ENCODE data around the gene BTLA. TPM values are rescaled to one million over a fixed set of nuclear protein-coding genes. Genes with fewer than 3 reads are reported as not detected.
"Not testable (repeated sequence)": the region's sequence is repeated elsewhere in the genome, so short reads cannot be mapped to it uniquely, and the experiment has no call there.

Gene BTLA
- total RNA-seq, 1 experiment from 2014 or later: not detected

DNA sequence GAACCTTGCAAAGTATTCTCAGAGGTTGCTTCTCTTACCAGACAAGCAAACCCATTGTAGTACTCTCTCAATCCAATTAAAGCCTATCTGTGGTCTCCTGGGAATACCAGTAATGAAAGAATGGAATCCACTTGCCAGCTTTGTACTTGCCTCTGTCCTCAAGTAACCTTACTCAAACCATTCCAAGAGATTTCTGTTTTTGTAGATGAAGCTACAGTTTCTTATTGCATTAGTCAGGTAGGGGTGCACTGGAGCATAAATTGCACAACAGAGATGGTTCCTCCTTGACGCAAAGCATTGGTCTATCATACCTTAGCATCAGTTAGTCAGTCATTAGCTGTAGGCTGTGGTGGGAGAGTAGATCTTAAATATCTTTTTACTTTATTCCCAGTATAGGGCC is 52.9 kb downstream of the BTLA start:
- no peak for DNase-seq (ENCODE audit: low spot score)

DNA sequence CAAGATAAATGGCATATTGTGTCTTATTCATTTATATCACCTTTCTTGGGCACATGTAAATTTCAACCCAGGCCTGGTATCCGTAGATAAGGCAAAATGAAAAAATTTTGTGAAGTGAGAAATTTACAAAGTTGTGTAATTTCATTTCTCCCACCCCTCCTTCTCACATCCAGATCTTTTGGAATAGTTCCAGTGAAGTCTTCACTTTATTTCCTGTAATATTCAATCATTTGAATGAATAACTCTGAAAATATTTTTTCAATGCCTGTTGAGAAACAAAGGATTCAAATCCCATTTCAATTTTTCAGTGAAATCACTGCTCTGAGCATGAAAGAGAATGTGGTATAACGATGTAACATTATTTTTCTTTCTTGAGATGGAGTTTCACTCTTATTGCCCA is 53.4 kb downstream of the BTLA start:
- no peak for DNase-seq (ENCODE audit: low spot score)

DNA sequence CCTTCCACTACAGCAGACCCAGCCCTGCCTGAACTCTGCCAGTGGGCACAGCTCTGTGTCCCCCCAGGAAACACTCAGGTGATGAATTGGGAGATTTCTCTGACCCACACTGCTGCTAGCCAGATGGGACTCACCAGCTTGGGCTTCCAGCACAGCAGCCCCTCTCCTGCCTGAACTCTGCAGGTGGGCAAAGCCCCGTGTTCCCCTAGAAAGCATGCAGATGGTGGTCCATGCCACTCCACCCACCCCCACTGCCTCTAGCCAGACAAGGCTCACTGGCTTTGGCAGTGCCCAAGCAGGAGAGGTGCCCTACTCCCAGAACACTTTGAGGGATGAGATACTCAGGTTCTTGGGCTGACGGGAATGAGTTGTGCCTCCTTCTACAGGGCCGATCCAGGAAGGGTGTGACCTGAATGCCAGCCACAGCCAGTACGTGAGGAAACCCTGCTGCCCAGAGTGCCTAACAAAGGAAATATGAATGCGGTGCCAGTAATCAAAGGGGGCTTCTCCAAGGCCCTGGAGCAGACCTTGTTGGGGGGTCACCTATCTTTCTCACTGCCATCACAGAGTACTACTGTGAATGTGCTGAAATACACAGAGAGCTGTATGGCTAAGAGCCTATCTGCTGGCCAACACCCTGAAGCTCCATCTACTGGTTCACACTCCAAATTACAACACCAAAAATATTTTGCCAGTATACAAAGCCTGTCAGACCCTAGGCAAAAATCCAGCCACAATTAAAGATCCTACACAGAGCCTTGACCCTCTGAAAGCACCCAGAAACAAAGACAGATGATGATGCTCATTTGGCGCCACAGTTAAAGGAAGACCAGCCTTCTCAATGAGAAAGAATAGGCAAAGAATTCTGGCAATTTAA is 61.9 kb downstream of the BTLA start:
- peak; percentile 44 for DNase-seq (ENCODE audit: low spot score)

DNA sequence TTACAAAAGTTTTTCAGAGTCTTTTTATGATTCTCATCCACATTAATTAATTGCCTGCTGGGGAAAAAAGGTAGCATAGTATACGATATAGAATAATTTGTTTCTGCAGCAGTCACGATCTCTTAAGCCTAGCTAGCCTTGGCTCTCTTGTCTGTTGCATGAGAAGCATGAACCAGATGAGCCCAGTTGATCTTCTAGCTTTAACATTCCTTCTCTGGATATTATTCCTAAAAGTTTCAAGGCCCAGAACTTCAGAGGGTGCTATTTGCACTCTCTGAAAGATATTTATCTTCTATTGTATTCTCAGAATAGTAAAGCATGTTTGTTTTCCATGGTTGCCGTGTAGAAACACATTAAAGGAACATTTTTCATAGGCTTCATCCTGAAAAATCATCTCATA is 69.3 kb downstream of the BTLA start:
- DNase-seq (ENCODE audit: low spot score): no peak

DNA sequence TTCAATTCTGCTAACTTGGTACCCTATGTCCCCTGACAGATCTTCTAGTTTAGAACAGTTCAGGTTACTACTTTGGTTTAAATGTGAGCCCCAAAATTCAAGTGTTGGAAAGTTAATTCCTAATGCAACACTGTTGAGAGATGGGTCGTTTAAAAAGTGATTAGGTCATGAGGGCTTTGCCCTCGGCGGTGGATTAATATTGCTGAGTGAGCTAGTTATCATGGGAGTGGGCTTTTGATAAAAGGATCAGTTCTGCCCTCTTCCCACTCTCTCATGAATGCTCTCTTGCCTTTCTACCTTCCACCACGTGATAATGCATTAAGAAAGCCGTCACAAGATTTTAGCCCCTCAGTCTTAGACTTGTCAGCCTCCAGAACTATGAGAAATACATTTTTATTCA is 72.1 kb downstream of the BTLA start:
- DNase-seq (ENCODE audit: low spot score): no peak

DNA sequence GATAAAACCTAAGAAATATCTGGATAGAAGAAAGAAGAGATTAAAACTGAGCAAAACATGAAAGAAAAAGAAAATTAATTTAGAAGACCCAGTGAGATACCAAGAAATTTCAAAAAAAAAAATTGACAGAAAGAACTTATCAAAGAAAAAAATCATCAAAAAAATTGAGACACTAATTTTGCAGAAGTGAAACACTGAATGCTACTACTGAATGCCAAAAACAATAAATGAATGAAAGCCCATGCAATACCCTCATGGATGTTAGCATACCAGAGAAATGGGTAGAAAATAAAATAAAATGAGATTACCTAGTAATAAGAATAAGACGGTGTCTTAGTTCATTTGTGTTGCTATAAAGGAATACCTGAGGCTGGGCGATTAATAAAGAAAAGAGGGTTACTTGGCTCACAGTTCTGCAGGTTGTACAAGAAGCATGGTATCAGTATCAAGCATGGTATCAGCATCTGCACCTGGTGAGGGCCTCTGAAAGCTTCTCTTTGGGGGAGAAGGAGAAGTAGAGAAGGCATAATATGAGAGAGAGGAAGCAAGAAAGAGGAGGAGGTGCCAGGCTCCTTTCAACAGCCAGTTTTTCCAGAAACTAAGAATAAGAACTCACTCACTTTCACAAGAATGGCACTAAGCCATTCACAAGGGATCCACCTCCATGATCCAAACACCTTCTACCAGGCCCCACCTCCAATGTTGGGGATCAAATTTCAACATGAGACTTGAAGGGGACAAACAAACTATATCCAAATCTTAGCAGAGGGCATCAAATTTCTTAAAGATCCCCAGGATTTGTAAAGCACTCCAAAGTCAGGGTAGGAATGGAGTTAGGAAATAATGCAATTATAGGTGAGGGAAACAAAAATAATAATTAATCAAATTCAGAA is 73.2 kb downstream of the BTLA start:
- DNase-seq (ENCODE audit: low spot score): no peak

DNA sequence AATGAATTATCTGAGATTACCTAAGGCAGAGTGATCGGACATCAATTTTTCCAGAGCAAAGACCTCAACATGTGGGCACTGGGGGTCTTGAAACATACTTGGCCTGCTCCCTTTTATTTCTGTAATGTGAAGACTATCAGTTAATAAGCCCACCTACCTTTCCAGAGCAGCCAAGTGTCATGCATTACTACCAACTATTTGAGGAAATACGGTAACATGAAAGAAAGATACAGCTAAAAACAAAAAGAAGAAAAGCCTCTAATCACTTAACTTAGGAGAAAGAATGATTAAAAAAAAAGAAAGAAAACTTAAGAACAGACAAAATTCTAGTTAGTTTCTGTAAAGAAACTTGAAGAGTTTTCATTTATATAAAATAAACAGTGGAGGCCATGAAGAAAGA is 73.9 kb downstream of the BTLA start:
- no peak for DNase-seq (ENCODE audit: low spot score)

DNA sequence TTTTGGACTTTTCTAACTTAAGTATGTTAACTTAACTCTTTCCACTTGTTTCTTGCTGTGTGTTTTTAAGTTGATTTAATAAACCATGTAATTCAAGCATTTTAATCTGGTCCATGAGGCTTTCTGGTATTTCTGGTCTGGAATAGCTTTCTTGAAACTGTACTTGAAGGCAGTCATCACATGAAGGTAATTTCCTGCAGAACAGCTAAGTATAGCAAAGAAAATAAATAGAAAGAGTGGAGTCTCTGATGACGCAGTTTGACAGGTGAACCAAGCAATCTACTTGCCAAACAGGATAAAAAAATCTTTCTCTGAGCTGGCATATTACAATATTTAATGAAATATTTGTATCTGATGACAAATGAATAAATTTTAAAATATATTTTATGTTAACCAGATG is 74.9 kb downstream of the BTLA start:
- no peak for DNase-seq (ENCODE audit: low spot score)

DNA sequence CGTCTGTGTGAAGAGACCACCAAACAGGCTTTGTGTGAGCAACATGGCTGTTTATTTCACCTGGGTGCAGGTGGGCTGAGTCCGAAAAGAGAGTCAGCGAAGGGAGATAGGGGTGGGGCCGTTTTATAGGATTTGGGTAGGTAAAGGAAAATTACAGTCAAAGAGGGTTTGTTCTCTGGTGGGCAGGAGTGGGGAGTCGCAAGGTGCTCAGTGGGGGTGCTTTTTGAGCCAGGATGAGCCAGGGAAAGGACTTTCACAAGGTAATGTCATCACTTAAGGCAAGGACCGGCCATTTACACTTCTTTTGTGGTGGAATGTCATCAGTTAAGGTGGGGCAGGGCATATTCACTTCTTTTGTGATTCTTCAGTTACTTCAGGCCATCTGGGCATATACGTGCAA is 76.4 kb downstream of the BTLA start:
- not testable (repeated sequence) for DNase-seq (ENCODE audit: low spot score)

DNA sequence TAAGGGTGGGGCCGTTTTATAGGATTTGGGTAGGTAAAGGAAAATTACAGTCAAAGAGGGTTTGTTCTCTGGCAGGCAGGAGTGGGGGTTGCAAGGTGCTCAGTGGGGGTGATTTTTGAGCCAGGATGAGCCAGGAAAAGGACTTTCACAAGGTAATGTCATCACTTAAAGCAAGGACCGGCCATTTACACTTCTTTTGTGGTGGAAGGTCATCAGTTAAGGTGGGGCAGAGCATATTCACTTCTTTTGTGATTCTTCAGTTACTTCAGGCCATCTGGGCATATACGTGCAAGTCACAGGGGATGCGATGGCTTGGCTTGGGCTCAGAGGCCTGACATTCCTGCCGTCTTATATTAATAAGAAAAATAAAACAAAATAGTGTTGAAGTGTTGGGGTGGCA is 80.7 kb downstream of the BTLA start:
- not testable (repeated sequence) for DNase-seq (ENCODE audit: low spot score)

DNA sequence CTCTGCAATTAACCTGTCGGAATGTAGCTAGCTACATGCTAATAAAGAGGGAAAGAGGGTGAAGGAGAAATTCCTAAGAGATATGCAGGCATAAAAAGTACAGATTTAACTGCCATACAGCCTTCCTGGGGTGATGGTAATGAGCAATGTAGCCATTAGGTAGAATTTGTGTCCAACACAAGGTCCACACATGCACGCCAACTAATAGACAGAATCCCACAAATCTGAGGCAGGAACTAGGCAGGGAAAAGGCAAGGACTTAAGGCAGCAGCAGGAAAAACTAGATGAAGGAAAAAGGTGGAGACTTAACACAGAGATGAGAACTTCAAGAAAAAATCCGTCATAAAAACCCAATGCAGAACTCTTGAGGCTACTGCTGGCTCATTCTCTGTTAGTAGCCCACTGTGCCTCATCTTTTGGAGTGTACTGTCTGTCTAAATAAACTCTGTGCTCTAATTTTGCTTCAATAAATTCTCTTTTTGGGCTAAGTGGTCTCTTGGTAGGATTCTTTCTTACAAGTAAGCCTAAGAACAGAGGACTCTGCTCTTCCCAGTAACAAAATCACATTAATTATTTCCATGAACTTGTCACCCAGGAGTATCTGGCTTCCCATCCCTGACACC is 81.5 kb downstream of the BTLA start:
- no peak for DNase-seq (ENCODE audit: low spot score)

DNA sequence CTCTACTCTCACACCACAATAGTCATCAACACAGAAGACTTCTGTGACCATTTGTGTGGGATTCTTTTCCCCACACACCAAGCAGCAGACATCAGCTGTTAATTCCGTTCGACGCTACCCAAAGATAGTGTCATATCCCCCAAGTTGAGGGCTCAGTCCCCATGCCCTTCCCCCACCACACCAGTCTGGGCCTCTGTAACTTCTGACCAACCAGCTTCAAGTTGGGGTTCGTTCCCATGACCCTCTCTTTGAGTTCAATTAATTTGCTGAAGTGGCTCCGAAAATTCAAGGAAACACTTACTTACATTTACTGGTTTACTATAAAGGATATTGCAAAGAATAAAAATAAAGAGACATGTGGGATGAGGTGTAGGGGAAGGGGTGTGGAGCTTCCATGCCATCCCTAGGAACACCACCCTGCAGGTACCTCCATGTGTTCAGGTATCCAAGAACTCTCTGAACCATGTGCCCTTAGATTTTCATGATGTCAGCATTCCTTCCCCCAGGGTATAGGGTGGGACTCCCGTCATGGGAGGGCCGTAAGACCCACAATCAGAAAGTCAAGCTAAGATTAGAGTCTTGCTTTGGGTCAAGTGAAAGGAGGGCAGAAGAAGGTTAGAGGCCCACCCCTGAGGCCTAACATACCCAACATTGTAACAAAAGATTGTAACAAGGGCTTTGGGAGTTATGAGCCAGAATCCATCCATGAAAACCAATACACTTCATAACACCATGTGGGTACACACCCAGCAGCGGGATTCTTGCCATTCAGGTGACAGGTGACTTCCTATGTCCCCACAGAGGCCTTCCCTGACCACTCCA is 82.7 kb downstream of the BTLA start:
- no peak for DNase-seq (ENCODE audit: low spot score)

DNA sequence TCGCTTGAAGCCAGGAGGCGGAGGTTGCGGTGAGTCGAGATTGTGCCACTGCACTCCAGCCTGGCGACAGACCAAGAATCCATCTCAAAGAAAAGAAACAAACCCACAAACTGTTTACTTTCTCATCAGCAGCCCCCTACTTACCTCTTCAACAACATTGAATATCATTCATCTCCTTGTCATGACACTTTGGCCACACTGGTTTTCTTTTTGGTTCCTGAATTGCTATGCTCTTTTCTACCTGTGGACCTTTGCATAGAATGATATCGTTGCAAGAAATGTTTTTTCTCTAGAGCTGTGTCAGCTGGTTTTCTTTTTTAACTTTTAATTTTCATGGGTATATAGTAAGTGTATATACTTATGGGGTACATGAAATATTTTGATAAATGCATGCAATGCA is 83.9 kb downstream of the BTLA start:
- DNase-seq (ENCODE audit: low spot score): no peak

Other genes starting within 250 kb of the BTLA start
- not detected in 2 replicates for gene SLC9C1, start 205.3 kb downstream of the BTLA start, total RNA-seq (2014; rRNA removed; shearing (Covaris generic))
- 0.39 and 0.71 TPM in 2 replicates for gene CD200, start 166.3 kb downstream of the BTLA start, total RNA-seq (2014; rRNA removed; shearing (Covaris generic))
- gene ATG3, start 62.5 kb upstream of the BTLA start, total RNA-seq (2014; rRNA removed; shearing (Covaris generic)): 92.1 and 103 TPM in 2 replicates
- gene SLC35A5, start 62.6 kb upstream of the BTLA start, total RNA-seq (2014; rRNA removed; shearing (Covaris generic)): 11.7 and 14.8 TPM in 2 replicates
- gene CCDC80, start 141.7 kb upstream of the BTLA start, total RNA-seq (2014; rRNA removed; shearing (Covaris generic)): 0.29 and 0.41 TPM in 2 replicates